Astrocyte (in vitro differentiated cells and primary cell): Measurements from ENCODE around the gene ADM.

Source experiments
- CTCF ChIP-seq: IDR thresholded peaks from 2 replicates; pipeline ENCODE4 v1.5.1; 2011; ENCODE audit warnings: low read depth, mild to moderate bottlenecking, inconsistent platforms, low read length, moderate library complexity; ENCODE audit not compliant: insufficient read depth
- EZH2 ChIP-seq: IDR thresholded peaks from 2 replicates; pipeline ENCODE4 v1.6.1; 2012; ENCODE audit warnings: mild to moderate bottlenecking, low read length, inconsistent platforms; ENCODE audit not compliant: insufficient read depth

GRCh38 chr11:10351765-10352641 lies 47.1 kb downstream of the ADM start:
- no peak for TF ChIP-seq CTCF
- no peak for TF ChIP-seq EZH2
